ENCODE results near the gene TMEM259.
A peak's percentile ranks its signal among the peaks of the same experiment; 100 is the strongest.

The TMEM259 gene

GRCh38 chr19:989381-990081 lies 31.4 kb downstream of the TMEM259 start:
- DNase-seq (ENCODE audit: low read depth in 2 of 2) = no peak

GRCh38 chr19:988510-988909 lies 32.4 kb downstream of the TMEM259 start:
- DNase-seq (ENCODE audit: low read depth in 2 of 2) = no peak

- no peak for DNase-seq (ENCODE audit: low read depth in 2 of 2)
These were observed 32.8 kb downstream of the TMEM259 start for GRCh38 chr19:988081-988480.

GRCh38 chr19:986083-986482 lies 34.8 kb downstream of the TMEM259 start:
- DNase-seq (ENCODE audit: low read depth in 2 of 2) = no peak

GRCh38 chr19:984165-984967 lies 36.6 kb downstream of the TMEM259 start, which contains the start of gene WDR18:
Gene WDR18, plus strand, starts transcription at chr19:984345. Its CDS starts 9 bp downstream, at chr19:984354.
- peak; percentile 64 to 83 for DNase-seq (ENCODE audit: low read depth in 2 of 2)

DNA sequence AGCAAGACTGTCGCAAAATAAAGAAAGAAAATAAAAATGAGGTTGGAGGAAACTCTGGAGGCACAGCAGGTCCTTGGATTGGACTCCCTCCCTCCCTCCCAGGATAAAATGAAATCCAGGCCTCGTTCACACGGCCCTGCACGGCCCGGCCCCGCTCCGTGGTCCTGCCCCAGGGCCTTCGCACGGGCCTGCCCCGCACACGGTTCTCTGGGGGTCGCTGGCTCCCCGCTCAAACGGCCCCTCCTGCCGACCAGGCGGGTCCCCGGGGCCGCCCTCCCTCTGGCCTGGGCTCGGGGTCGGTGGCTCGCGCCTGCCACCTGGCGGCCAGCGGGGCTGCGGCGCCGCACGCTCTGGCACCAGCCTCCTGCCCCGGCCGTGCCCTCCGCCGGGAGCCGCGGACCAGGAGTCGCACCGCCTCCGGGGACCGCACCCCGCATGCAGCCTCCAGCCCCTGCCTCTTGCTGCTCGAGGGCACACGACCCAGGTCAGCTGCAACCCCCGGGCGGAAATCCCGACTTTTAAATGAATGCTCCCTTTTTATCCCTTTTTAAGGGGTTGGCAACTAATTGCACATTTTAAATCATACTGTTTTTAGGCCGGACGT lies 38.3 kb downstream of the TMEM259 start:
- DNase-seq (ENCODE audit: low read depth in 2 of 2) = peak; percentile 38 to 61

- DNase-seq (ENCODE audit: low read depth in 2 of 2) = no peak
These were observed 40.6 kb downstream of the TMEM259 start for GRCh38 chr19:980133-980998.

DNA sequence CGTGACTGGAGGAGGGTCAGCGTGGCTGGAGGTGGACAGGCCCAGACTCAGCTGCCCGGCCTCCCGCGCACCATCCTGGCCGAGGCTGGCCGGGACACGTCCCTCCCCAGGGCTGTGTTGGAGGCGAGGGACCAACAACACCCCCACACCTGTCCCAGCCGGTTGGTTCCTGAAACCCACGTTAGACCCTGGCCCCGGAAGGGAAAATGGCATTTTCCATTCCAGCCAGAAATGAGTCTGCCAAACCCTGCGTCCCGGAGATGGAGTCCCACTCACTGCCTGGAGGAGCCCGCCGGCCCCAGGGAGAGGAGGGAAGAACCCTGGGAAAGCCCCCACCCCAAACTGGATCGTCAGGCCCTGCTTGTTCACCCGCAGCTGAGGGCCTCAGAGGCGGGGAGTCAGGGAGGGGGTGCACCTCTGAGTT lies 41.6 kb downstream of the TMEM259 start:
- DNase-seq (ENCODE audit: low read depth in 2 of 2) = no peak

DNA sequence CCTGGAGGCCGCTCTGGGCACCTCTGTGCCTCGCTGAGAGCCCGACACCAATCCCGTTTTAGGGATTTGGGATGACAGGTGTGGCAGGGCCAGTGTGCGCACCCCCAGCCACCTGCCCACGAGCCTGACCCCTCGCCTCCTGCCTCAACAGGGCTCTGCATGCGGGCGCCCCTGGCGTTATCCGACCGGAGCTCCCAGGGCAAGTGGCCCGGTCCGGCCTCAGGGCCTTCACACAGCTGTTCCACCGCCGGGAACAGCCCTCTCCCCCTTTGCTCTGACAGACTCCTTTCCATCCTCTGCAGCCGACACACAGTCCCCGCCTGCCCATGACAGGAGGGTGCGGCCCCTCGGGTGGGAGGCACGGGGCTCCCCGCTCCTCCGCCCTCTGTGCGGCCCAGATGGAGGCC lies 43.9 kb downstream of the TMEM259 start:
- DNase-seq (ENCODE audit: low read depth in 2 of 2) = no peak

- no peak for DNase-seq (ENCODE audit: low read depth in 2 of 2)
These were observed 44.4 kb downstream of the TMEM259 start for GRCh38 chr19:976476-976875.

- no peak for DNase-seq (ENCODE audit: low read depth in 2 of 2)
These were observed 46.2 kb downstream of the TMEM259 start for GRCh38 chr19:974564-975257.

GRCh38 chr19:973726-974563 lies 47.0 kb downstream of the TMEM259 start:
- no peak for DNase-seq (ENCODE audit: low read depth in 2 of 2)

GRCh38 chr19:972281-972680 lies 48.6 kb downstream of the TMEM259 start:
- no peak for DNase-seq (ENCODE audit: low read depth in 2 of 2)

DNA sequence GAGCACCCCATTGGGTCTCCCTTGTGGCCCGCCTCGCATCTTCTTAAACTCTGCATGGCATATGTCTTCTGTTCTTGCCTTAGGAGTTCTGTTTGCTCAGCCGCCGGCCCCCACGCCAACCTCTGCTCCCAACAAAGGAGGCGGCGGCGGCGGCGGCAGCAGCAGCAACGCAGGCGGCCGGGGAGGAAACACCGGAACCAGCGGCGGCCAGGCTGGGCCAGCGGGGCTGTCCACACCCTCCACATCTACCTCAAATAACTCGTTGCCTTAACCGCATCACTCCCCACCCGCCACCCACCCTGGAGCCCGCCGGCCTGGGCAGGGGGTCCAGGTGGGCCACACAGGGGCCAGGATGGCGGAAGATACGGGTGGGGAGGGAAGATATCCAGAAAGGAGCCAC lies 49.1 kb downstream of the TMEM259 start:
- no peak for DNase-seq (ENCODE audit: low read depth in 2 of 2)

GRCh38 chr19:970695-971094 lies 50.2 kb downstream of the TMEM259 start:
- no peak for DNase-seq (ENCODE audit: low read depth in 2 of 2)

DNA sequence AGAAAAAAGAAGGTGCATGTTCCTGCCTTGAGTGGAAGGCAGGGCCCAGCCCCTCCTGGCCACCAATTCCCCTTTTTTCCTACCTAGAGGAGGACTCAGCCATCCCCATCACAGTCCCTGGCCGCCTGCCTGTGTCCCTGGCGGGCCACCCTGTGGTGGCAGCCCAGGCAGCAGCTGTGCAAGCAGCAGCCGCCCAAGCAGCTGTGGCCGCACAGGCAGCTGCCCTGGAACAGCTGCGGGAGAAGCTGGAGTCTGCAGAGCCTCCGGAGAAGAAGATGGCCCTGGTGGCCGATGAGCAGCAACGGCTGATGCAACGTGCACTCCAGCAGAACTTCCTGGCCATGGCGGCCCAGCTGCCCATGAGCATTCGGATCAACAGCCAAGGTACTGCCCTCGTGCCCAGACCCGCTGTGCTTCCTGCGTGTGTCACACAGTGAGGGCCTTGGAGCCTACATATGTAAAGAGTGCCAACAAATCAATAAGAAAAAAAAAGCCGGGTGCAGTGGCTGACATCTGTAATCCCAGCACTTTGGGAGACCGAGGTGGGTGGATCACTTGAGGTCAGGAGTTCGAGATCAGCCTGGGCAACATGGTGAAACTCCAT lies 54.3 kb downstream of the TMEM259 start:
- DNase-seq (ENCODE audit: low read depth in 2 of 2) = no peak

DNA sequence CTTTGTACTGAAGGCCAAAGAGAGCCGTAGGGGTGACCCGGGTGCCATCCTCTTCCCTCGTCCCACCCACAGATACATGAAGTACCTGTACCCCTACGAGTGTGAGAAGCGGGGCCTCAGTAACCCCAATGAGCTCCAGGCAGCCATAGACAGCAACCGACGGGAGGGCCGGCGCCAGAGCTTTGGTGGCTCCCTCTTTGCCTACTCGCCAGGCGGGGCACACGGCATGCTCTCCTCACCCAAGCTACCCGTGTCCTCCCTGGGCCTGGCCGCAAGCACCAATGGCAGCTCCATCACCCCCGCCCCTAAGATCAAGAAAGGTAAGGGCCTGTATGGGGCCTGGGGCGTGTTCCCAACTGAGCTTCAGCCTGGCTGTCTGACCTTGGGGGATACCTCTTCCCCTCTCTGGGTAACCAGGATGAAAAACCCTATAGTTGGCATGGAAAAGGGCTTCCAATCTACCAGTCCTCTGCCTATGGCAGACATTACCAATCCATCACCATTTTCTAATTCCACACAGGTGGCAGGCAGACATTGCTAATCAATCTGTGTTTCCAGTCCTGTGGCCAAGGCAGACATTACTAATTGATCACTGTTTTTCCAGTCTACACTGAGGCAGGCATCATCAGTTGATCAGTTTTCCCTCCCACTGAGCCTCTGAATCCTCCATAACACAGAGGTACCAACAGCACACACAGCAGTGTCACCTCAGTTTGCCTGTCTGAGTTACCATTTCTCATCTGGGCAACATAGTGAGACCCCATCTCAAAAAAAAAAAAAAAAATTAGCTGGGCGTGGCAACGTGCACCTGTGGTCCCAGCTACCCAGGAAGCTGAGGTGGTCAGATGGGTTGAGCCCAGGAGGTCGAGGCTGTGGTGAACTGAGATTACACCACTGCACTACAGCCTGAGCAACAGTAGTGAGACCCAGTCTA lies 55.9 kb downstream of the TMEM259 start:
- no peak for DNase-seq (ENCODE audit: low read depth in 2 of 2)

GRCh38 chr19:964116-964520 lies 56.8 kb downstream of the TMEM259 start:
- no peak for DNase-seq (ENCODE audit: low read depth in 2 of 2)

DNA sequence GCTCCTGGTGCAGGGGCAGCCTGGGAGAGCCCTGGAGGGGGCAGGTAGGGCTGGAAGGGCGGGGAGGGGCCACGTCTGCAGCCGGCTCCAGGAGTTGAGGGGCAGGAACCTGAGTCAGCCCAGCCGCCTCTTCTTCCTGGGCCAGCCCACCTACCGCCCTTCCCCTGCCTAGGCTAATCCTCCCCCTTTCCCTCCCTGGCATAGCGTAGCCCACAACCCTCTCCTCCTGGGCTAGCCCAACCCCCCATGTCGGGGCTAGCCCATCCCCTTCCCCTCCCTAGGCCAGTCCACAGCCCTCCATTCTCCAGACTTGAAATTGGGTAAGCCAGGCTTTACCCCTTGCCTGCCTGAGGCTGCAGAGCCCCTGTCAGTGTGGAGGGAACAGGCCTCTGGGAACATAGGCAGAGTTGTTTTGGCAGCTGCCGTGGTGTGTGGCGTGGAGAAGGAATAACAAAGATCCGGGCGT lies 57.4 kb downstream of the TMEM259 start:
- no peak for DNase-seq (ENCODE audit: low read depth in 2 of 2)
